ENCODE measurements around the gene HIGD2A. TPM values are rescaled to one million over a fixed set of nuclear protein-coding genes. Genes with fewer than 3 reads are reported as not detected.

The HIGD2A gene
- total RNA-seq: 20.6 and 27.6 TPM in 2 replicates

GRCh38 chr5:176388444-176389134 is at the start of gene HIGD2A, which contains the start of gene NOP16:
HIGD2A (plus strand) TSS chr5:176388751; CDS start chr5:176388820, 69 bp downstream.
NOP16 (minus strand) TSS chr5:176388598; CDS start chr5:176388539, 59 bp downstream.

DNA sequence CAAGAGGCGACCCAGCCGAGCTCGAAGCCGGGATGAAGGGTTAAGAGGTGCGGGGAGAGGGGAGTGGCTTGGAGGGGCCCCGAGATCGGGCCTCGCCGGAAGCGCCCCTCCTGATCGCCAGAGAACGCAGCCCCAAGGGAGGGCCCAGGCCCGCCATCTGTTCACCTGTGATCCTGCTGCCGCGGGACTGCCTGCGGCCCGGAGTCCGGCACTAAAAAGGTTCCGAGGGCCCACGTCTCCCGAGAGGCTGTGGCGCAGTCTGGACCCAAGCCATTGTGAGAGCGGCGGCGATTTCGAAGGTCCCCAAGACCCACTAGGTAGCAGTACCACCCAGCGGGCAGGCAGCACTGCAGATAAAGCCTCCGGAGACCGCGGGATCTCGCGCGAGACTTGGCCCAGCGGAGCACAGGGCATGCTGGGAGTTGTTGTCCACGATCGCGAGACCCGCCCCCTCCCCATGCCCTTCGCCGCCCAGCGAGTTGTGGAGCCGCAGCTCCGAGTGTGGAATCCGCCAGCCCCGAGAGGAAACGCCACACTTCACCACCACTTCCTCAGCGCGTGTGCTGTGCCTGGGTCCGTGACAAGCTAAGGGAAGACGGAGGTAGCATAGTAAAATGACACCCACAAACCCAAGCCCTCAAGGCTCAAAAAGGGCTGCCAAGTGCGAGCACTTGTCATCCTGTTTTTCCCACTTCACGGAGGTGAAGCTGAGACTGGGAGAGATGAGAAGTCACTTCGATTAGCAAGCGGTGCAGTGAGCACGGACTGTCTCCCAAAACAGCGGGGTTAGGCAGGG is 26.9 kb upstream of the HIGD2A start, which contains the start of gene KIAA1191:
TSS of gene KIAA1191 (minus strand) at position 328 of the 796 bp plus-strand sequence. CDS start 2,256 bp downstream, outside the sequence.

DNA sequence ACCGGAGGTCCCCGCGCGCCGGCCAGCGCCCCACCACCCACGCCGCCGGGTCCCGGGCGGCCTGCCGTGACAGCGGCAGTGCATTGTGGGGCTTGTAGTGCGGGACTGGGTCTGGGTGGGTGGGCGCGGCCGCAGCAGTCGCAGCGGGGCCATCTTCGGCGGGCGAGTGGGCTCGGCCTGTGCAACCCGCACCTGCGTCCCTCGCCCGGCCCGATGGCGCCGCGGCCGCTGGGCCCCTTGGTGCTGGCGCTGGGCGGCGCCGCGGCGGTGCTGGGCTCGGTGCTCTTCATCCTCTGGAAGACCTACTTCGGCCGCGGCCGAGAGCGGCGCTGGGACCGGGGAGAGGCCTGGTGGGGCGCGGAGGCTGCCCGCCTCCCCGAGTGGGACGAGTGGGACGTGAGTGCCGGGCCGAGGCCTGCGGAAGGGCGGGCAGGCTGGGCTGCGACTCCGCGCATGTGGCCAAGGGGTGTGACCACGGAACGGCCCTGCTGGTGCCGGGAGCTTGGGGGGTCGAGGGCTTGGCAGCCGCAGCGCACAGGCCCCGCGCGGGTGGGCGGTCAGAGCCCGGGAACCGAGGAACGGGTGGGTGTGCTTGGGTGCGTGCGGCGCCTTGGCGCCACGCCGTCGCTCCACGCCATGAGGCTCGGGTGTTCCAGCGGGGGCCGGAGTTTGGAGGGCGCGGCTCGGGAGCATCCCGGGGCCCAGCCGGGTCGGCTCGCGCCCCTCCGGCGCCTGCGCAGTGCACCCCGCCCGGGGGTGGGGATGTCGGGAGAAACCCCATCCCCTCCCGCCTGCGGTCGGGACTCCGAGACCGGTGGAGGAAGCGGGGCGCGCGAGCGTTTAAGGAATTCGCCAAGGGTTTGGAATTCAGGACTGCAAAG is 23.0 kb upstream of the HIGD2A start, which contains the start of gene ARL10:
TSS of gene ARL10 (plus strand) at position 137 of the 881 bp plus-strand sequence. CDS start at position 214, 77 bp downstream.

GRCh38 chr5:176415952-176416924 is 27.7 kb downstream of the HIGD2A start, which contains the start of gene CLTB:
CLTB (minus strand) TSS chr5:176416539; CDS start chr5:176416363, 176 bp downstream.

Other genes with a start within 250 kb of the HIGD2A start
- 1.5 and 5.0 TPM in 2 replicates for gene SIMC1, start 150.3 kb upstream of the HIGD2A start, total RNA-seq
- 53.3 and 79.9 TPM in 2 replicates for gene KIAA1191, start 27.0 kb upstream of the HIGD2A start, total RNA-seq
- gene ARL10, start 23.3 kb upstream of the HIGD2A start, total RNA-seq: 5.8 and 19.7 TPM in 2 replicates
- 15.9 and 19.8 TPM in 2 replicates for gene NOP16, start 153 bp upstream of the HIGD2A start, total RNA-seq
- 88.4 and 171 TPM in 2 replicates for gene CLTB, start 27.8 kb downstream of the HIGD2A start, total RNA-seq
- 24.3 and 66.0 TPM in 2 replicates for gene FAF2, start 59.6 kb downstream of the HIGD2A start, total RNA-seq
- gene RNF44, start 148.7 kb downstream of the HIGD2A start, total RNA-seq: 1.6 and 8.5 TPM in 2 replicates
- under 0.01 TPM in 1 of 2 replicates, not detected in the other for gene CDHR2, start 160.6 kb downstream of the HIGD2A start, total RNA-seq
- gene GPRIN1, start 221.4 kb downstream of the HIGD2A start, total RNA-seq: 2.9 and 6.0 TPM in 2 replicates
- gene SNCB, start 241.8 kb downstream of the HIGD2A start, total RNA-seq: 0.16 and 1.1 TPM in 2 replicates
- gene EIF4E1B, start 241.9 kb downstream of the HIGD2A start, total RNA-seq: not detected in 2 replicates

Data from bladder microvascular endothelial cell (primary cell).